Measurements from ENCODE around the gene PPCS. TPM values are rescaled to one million over a fixed set of nuclear protein-coding genes. Genes with fewer than 3 reads are reported as not detected.

PPCS gene
- total RNA-seq, 1 experiment from 2014 or later: 36.7 TPM

DNA sequence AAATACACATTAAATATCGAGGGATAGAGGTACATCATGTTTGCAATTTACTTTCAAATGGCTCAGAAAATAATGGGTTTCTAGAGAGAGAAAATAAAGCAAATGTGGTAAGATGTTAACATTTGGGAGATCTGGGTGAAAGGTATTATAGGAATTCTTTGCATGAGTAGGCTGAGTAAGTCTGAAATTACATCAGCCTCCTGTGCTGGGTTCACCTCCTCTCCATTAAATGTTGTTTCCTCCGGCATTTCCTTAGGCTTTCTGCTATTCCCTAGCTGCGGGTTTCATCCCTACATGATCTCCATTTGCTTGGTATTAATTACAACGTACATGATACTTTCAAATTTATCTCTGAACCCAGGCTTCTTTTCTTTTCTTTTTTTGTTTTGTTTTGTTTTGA, 32.1 kb upstream of the PPCS start:
- no peak overlapping the region for H3K14ac ChIP-seq (ENCODE audit: insufficient read depth, low read length)
- no peak overlapping the region for H2AK5ac ChIP-seq (ENCODE audit: insufficient read length, low read length)
- H4K91ac ChIP-seq (ENCODE audit: insufficient read length, low read depth, low read length): no peak overlapping the region
- H3K4ac ChIP-seq (ENCODE audit: low read depth, low read length): no peak overlapping the region
- H3T11ph ChIP-seq (ENCODE audit: low read length): no peak overlapping the region
- TF ChIP-seq, protein P1, sequence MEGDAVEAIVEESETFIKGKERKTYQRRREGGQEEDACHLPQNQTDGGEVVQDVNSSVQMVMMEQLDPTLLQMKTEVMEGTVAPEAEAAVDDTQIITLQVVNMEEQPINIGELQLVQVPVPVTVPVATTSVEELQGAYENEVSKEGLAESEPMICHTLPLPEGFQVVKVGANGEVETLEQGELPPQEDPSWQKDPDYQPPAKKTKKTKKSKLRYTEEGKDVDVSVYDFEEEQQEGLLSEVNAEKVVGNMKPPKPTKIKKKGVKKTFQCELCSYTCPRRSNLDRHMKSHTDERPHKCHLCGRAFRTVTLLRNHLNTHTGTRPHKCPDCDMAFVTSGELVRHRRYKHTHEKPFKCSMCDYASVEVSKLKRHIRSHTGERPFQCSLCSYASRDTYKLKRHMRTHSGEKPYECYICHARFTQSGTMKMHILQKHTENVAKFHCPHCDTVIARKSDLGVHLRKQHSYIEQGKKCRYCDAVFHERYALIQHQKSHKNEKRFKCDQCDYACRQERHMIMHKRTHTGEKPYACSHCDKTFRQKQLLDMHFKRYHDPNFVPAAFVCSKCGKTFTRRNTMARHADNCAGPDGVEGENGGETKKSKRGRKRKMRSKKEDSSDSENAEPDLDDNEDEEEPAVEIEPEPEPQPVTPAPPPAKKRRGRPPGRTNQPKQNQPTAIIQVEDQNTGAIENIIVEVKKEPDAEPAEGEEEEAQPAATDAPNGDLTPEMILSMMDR (conservative IDR thresholded peaks at IDR 0.05): no peak
- Mint-ChIP-seq H3K4me3 (no peak overlapping the region), H3K4me1 (peaks cover 22% of the 10 kb centered on the region in 2 experiments), H3K27ac (no peak overlapping the region), H3K9me3 (no peaks in the 10 kb centered on the region), H3K36me3 (ENCODE audit: insufficient read depth in 1 of 3, low read depth in 3 of 3) (no peaks in the 10 kb centered on the region), H3K27me3 (ENCODE audit: low read depth) (peaks cover 2% of the 10 kb centered on the region; the same call in 1 of the 2 replicates)
- H2BK120ac ChIP-seq (ENCODE audit: low read depth, low read length, poor library complexity, severe bottlenecking): no peak overlapping the region
- H3K27ac ChIP-seq (ENCODE audit: insufficient read length, low read depth, low read length): no peak overlapping the region
- no CpG with 5 or more reads among the region's 4 CpGs for WGBS (ENCODE audit: extremely low coverage, insufficient read length, low lambda C conversion rate)
- no peak overlapping the region for H3K18ac ChIP-seq (ENCODE audit: insufficient read length, low read depth, low read length)
- H4K20me1 ChIP-seq (ENCODE audit: control insufficient read depth, insufficient read depth, insufficient read length): no peaks in the 10 kb centered on the region
- H3K79me1 ChIP-seq (ENCODE audit: insufficient read depth, low read depth, low read length, poor library complexity, severe bottlenecking): no peaks in the 10 kb centered on the region
- no peak overlapping the region for H3K4me2 ChIP-seq (ENCODE audit: insufficient read depth, insufficient read length, low read length)
- no peak overlapping the region for H2BK15ac ChIP-seq (ENCODE audit: low read depth, low read length)
- no peak overlapping the region for H2BK20ac ChIP-seq (ENCODE audit: low read depth, low read length, poor library complexity, severe bottlenecking)
- no peaks in the 10 kb centered on the region for H3K9me3 ChIP-seq (ENCODE audit: control insufficient read depth, low read depth, low read length)
- no peak overlapping the region for H4K5ac ChIP-seq (ENCODE audit: insufficient read length, low read depth, low read length)
- H4K8ac ChIP-seq (replicated peaks; ENCODE audit: insufficient read length, low read depth, low read length): no peak overlapping the region
- H3K9ac ChIP-seq (ENCODE audit: extremely low read depth, insufficient read length, low read length): no peak overlapping the region
- H3K27me3 ChIP-seq (ENCODE audit: insufficient read depth, low read length): no peaks in the 10 kb centered on the region
- H3K4me1 ChIP-seq (ENCODE audit: insufficient read depth, low read length): peaks cover 2% of the 10 kb centered on the region; the same call in 1 of the 2 replicates
- H2AFZ ChIP-seq (ENCODE audit: low read length): no peak overlapping the region
- H3K23me2 ChIP-seq (ENCODE audit: insufficient read length, low read depth, low read length, poor library complexity, severe bottlenecking): no peaks in the 10 kb centered on the region
- no peak overlapping the region for H2BK12ac ChIP-seq (ENCODE audit: insufficient read length, low read depth, low read length)
- DNase-seq: no peak
- no peaks in the 10 kb centered on the region for H3K79me2 ChIP-seq (ENCODE audit: insufficient read depth, low read length)
- H3K23ac ChIP-seq (ENCODE audit: insufficient read length, low read depth, low read length): no peak overlapping the region
- H3K56ac ChIP-seq (ENCODE audit: insufficient read length, low read depth, low read length): no peak overlapping the region
- H2BK5ac ChIP-seq (ENCODE audit: insufficient read length, low read length): no peak overlapping the region
